ENCODE data around the gene CSKMT.
"Not testable (repeated sequence)": the region's sequence is repeated elsewhere in the genome, so short reads cannot be mapped to it uniquely, and the experiment has no call there.

CSKMT gene

GRCh38 chr11:62665075-62665598, at the start of gene CSKMT, which contains the start of gene C11orf98:
Gene CSKMT (plus strand): TSS chr11:62665312. CDS start chr11:62665880, 568 bp downstream.
Gene C11orf98 (minus strand): TSS chr11:62665210. CDS start chr11:62665169, 41 bp downstream.
- DNase-seq (ENCODE audit: low read depth in 4 of 4, low spot score in 1 of 4): peak; percentile 88 to 97 (median 94)

DNA sequence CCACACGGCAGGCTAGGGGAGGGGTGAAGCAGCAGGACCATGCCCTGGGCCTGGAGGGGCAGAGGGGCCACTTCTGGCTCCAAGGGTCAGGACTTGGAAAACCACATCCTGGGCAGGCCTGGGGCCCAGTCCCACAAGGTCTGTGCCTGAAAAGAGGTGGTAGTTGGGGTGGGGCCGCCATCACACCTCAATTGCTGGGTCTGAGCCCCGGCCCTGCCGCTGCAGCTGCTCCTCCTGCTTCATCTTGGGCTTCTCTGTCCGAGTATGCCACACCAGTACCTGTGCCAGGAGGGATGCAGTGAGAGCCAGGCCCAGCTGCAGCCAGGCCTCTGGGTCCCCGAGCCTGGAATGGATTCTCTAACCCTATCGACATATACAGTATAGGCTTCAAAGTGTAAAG, 49.6 kb upstream of the CSKMT start:
- DNase-seq (ENCODE audit: low read depth in 4 of 4, low spot score in 1 of 4): no peak

DNA sequence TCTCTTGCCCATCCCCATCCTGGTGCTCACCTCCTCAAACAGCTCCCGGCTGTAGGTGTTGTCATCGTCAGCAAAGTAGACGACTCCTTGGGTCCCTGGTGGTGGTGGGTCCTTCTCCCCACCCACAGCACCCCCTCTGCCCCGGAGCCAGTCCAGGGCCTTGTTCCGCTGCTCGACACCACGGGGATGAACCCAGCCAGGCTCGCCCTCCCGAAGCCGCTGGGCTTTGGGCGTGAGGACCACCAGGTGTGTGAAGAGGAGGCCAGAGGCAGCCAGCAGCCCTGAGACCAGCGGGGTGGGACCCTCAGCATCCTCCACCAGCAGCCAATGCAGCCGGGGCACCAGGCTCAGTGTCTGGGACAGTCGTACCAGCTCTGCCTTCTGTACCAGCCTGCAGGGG, 48.2 kb upstream of the CSKMT start:
- DNase-seq (ENCODE audit: low read depth in 4 of 4, low spot score in 1 of 4): not testable (repeated sequence)

- DNase-seq (ENCODE audit: low read depth in 4 of 4, low spot score in 1 of 4): no peak
Measured at GRCh38 chr11:62621027-62621566, 44.0 kb upstream of the CSKMT start.

GRCh38 chr11:62621567-62622470, 43.3 kb upstream of the CSKMT start, which contains the start of gene B3GAT3:
Gene B3GAT3 (minus strand): TSS chr11:62621986. CDS start chr11:62621947, 39 bp downstream.
- peak; percentile 87 to 96 (median 94) for DNase-seq (ENCODE audit: low read depth in 4 of 4, low spot score in 1 of 4)

DNA sequence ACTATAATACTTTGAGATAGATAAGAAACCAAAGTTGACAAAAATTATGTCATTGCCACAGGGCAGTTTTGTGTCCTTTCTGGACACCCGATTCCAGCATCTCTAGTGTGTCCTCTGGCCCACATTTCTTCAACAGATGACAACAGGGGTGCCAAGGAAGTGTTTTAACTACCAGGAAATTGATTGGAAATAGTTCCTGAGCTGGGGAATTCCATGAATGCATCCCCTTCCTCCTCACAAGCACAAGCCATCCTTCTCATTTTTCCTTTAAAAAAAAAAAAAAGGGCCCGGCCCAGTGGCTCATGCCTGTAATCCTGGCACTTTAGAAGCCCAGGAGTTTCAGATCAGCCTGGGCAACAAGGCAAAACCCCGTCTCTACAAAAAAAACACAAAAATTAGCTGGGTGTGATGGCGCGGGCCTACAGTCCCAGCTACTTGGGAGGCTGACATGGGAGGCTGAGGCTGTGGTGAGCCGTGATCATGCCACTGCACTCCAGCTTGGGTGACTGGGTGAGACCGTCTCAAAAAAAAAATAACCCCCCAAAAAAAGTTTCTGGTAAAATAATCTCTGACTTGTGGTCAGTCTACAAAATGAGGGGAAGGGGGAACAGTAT, 42.5 kb upstream of the CSKMT start:
- DNase-seq (ENCODE audit: low read depth in 4 of 4, low spot score in 1 of 4): no peak

GRCh38 chr11:62627713-62628112, 37.4 kb upstream of the CSKMT start:
- no peak for DNase-seq (ENCODE audit: low read depth in 4 of 4, low spot score in 1 of 4)

GRCh38 chr11:62632492-62632891, 32.6 kb upstream of the CSKMT start:
- DNase-seq (ENCODE audit: low read depth in 4 of 4, low spot score in 1 of 4): no peak

DNA sequence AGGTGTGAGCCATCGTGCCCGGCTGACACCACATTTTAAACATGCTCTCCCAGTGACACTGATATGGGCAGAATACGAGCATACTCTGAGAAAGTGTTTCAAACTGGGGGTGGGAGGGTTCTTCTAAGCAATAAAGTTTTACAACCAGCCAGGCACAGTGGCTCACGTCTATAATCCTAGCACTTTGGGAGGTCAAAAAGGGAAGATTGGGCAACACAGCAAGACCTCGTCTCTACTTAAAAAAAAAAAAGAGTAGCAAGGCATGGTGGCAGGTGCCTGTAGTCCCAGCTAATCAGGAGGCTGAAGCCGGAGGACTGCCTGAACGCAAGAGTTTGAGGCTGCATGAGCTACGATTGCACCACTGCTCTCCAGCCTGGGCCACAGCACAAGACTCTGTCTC, 20.9 kb upstream of the CSKMT start:
- no peak for DNase-seq (ENCODE audit: low read depth in 4 of 4, low spot score in 1 of 4)

- DNase-seq (ENCODE audit: low read depth in 4 of 4, low spot score in 1 of 4): no peak
Measured at GRCh38 chr11:62645671-62645945, 19.5 kb upstream of the CSKMT start.

DNA sequence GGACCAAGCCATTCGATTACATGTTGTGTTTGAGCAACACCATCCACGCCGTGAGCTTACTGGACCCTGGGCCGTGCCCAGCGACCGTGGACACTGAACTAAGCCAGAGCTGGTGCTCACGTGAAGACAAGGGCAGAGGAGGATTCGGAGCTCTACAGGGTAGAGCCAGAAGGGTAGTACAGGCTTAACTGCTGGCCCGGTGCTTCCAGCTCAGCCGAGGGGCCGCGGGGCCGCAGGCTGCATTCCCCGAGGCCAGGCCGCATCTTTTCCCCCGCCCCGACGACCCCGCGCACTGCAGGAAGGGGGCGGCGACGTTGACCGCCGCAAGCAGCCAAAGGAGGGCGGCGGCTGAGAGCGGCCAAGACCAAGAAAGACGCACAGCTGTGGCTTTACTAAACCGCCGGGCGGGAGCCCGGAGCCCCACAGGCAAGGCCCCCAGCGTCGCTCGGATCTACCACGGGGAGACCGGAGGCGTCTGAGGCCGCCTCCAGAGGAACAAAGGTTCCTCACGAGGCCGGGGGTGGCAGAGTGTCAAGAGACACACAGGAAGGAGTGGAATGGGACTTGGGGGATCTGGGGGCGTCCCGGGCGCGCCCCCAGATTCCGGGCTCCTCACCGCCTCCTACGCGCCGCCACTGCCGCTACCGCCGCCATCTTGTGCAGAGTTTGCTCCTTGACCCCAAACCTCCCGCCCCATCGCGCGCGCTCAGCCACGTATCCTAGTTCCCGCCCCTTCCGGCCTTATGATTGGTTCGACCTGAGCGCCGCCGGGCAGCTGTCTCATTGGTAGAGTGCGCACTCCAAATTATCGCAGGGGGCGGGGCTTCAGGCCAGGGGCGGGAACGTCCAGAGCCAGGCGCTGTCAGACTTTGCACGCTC, 18.9 kb upstream of the CSKMT start, which contains the start of gene GANAB:
GANAB (minus strand) TSS at position 668 of the 879 bp plus-strand sequence; CDS start at position 654, 14 bp downstream.
- DNase-seq (ENCODE audit: low read depth in 4 of 4, low spot score in 1 of 4): peak; percentile 99 to 100 (median 99)

- DNase-seq (ENCODE audit: low read depth in 4 of 4, low spot score in 1 of 4): no peak
Measured at GRCh38 chr11:62646825-62647608, 18.1 kb upstream of the CSKMT start.

- no peak for DNase-seq (ENCODE audit: low read depth in 4 of 4, low spot score in 1 of 4)
Measured at GRCh38 chr11:62647609-62648005, 17.5 kb upstream of the CSKMT start.

- no peak for DNase-seq (ENCODE audit: low read depth in 4 of 4, low spot score in 1 of 4)
Measured at GRCh38 chr11:62648185-62648966, 16.7 kb upstream of the CSKMT start.

DNA sequence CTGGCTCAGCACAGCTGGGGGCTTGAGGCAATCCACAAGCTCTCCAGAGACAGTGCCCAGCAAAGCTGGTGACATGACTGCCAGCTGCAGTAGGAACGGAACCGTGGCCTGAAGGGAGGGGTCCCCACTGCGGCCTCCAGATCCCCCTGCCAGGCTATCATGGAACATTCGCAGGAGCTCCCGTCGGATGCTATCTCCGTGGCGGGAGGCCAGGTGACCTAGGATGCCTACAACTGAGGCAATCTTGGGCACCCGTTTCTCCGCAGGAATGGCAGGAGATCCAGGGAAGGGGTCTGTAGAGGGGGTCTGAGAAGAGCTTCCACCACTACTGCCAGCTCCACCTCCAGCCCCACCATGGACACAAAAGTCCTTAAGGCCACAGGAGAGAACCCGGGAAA, 16.1 kb upstream of the CSKMT start:
- DNase-seq (ENCODE audit: low read depth in 4 of 4, low spot score in 1 of 4): no peak

DNA sequence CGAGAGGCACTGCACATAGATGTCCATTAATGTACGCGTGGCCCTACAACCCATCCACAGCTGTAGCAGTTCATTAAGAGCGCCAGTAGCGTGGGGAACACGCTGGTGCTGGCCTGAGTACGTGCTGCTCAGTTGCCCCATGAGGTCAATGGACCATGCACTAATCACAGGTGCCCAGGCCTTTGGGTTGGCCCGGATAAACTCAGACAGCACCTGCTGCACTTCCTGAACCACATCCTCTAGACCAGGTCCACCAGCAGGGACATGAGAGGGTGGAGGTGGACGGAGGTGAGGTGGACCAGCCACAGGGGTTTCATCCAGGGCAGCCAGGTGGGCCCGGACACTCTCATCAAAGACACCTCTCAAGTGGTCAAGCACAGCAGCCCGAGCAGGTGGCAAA, 15.6 kb upstream of the CSKMT start:
- no peak for DNase-seq (ENCODE audit: low read depth in 4 of 4, low spot score in 1 of 4)

GRCh38 chr11:62650283-62650682, 14.8 kb upstream of the CSKMT start:
- DNase-seq (ENCODE audit: low read depth in 4 of 4, low spot score in 1 of 4): not testable (repeated sequence)

DNA sequence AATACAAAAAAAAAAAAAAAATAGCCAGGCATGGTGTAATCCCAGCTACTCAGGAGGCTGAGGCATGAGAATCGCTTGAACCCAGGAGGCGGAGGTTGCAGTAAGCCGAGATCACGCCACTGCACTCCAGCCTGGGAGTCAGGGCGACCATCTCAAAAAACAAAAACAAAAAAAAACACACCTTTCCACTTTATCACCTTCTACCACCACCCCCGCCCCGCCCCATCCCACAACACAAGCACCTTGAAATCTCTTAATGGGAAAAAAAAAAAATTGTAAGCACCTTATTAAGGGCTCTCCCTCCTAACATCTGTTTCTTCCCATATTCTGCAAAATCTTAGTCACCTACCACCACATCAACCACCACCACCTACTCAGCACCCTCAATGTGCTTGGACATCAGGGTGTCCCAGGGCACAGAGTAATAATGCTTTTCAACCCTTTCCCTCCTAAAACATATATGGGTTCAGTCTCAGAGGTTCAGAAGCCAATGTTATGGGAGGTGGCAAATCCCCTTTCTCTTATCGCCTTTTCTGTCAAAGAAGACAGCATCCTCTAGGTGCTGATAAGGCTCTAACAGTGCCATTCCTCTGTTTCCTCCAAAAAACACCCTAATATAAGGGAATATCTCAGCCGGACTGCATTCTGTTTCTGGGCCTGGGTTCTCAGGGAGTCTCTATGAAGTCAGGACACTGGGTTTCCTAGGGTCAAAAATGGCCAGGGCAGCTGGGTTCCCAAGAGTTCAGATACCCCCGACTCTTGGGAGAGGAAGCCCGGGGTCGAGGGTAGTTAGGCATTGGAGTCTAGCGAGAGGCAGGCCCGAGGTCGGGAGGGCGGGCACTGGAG, 12.7 kb upstream of the CSKMT start:
- no peak for DNase-seq (ENCODE audit: low read depth in 4 of 4, low spot score in 1 of 4)

Data from stimulated activated CD4-positive, alpha-beta T cell treated with anti-CD3 and anti-CD28 coated beads, Interleukin-1b, Interleukin-23, amount 100 ng/mL, for 24 hours (primary cell).